ENCODE results near the gene VSIG2.

VSIG2 gene, protein sequence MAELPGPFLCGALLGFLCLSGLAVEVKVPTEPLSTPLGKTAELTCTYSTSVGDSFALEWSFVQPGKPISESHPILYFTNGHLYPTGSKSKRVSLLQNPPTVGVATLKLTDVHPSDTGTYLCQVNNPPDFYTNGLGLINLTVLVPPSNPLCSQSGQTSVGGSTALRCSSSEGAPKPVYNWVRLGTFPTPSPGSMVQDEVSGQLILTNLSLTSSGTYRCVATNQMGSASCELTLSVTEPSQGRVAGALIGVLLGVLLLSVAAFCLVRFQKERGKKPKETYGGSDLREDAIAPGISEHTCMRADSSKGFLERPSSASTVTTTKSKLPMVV

DNA sequence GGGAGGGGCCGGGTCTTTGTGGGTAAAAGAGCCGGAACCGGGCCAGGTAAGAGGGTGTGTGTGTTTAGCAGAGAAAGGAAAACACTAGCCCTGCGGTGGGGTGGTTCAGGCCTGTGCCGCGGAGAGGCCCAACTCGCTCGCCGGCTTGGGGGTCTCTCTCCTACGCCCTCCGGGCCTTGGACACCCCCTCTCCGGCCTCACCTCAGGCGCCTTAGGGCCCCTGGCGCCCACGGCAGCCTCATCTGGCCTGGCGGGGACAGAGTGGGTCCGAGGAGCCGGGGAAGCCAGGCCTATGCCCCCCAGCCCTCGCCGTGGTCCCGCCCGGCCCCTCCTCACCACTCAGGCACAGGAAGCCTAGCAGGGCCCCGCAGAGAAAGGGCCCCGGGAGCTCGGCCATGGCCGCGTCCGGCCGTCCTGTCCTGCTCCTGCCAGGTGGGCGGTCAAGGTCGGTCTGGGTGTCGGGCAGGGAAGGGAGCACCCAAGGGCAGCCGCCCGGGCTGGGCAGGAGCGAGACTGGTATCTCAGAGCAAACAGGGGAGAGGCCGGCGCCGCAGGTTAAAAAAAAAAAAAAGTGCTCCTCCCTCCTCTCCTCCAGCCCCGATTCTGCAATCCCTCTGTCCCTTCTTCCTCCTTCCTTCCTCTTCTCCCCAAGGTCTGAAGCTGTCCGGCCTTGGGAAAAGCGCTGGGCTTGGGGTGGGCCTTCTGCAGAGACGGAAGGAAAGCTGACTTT is at the start of gene VSIG2:
Gene VSIG2, minus strand, starts transcription at position 515 of the 730 bp plus-strand sequence. Its CDS starts 118 bp downstream, at position 397.
- Histone ChIP-seq H3K27ac (ENCODE audit: low read depth, low read length) (no peak within 1 kb of the TSS), H3K27me3 (ENCODE audit: control insufficient read depth in 1 of 2, insufficient read depth in 2 of 2, low read length in 2 of 2) (peaks cover 30 to 55% of the 10 kb centered on the region in 2 donors), H3K36me3 (ENCODE audit: insufficient read depth, low read length) (no peaks in the 10 kb centered on the region), H3K4me3 (ENCODE audit: low read depth in 1 of 2, low read length in 2 of 2) (no peak within 1 kb of the TSS), H3K9me3 (ENCODE audit: low read length) (no peaks in the 10 kb centered on the region), H3K4me1 (ENCODE audit: insufficient read depth, low read length) (no peaks in the 10 kb centered on the region), H3K9ac (ENCODE audit: low read length) (no peak within 1 kb of the TSS)

DNA sequence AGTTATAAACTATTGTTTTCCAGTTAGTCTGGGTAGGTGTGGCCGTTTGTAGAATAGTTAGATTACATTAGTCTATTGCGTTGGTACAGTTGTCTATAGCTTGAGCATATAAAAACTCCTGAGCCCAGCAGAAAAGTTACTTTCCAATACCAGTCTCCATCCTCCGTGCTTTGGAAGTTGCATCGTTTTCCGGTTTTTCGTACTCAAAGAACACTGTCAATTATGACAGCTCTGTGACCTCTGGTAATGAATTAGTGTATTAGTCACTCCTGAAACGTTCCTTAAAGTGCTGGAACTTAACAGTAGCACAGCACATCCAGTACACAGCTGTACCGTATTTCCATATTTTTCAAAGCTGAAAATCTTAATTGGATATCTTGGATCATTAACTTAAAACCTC is 49.0 kb upstream of the VSIG2 start:
- Histone ChIP-seq H3K4me3 (ENCODE audit: low read depth in 1 of 2, low read length in 2 of 2) (peak overlapping the region; percentile 87 to 93), H3K27ac (ENCODE audit: low read depth, low read length) (peak overlapping the region; percentile 100), H3K4me1 (ENCODE audit: insufficient read depth, low read length) (peaks cover 14% of the 10 kb centered on the region), H3K9me3 (ENCODE audit: low read length) (no peaks in the 10 kb centered on the region), H3K9ac (ENCODE audit: low read length) (peak overlapping the region; percentile 85), H3K27me3 (ENCODE audit: control insufficient read depth in 1 of 2, insufficient read depth in 2 of 2, low read length in 2 of 2) (no peaks in the 10 kb centered on the region), H3K36me3 (ENCODE audit: insufficient read depth, low read length) (no peaks in the 10 kb centered on the region)

DNA sequence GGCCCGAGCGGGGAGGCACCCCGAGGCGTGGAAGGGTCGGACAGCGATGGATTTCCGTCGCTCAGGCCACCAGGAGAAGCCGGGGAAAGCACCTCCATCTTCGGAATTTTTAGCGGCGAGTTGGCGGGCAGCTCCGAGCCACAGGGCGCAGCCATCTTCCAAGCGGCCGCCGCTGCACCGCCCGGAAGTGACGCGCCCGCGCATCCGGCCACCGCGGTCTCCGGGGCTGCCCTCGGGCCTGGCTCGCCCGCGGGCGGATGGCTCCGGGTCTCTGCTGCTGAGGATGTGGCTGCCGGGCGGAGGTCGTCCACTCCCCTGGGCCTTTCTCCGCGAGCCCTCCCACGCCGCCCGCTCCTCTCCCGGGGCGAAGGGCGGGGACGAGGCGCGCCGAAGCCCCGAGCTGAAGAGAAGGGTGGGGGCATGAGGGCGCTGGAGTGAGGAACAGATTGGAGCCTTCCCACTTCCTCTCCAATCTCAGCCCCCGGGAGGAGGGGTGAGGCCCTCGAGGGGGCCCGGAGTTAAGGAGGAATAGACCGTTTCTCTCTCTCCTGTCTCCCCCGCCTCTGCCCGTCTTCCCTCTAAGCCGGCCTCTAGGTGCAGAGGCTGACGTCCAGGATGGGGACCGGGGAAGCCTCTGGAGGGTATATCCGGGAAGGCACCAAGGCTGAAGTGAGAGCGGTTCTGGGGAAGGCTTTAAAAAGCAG is 48.3 kb upstream of the VSIG2 start, which contains the start of gene MSANTD2:
Gene MSANTD2, minus strand, starts transcription at position 181 of the 704 bp plus-strand sequence. Its CDS starts 26 bp downstream, at position 155.
- no peaks in the 10 kb centered on the region for H3K27me3 ChIP-seq (ENCODE audit: control insufficient read depth in 1 of 2, insufficient read depth in 2 of 2, low read length in 2 of 2)
- H3K9ac ChIP-seq (ENCODE audit: low read length), result peak within 1 kb of the TSS; percentile 85
- H3K36me3 ChIP-seq (ENCODE audit: insufficient read depth, low read length), result no peaks in the 10 kb centered on the region
- H3K9me3 ChIP-seq (ENCODE audit: low read length), result no peaks in the 10 kb centered on the region
- peak within 1 kb of the TSS; percentile 100 for H3K27ac ChIP-seq (ENCODE audit: low read depth, low read length)
- H3K4me1 ChIP-seq (ENCODE audit: insufficient read depth, low read length), result peaks cover 14% of the 10 kb centered on the region
- peak within 1 kb of the TSS; percentile 87 to 93 for H3K4me3 ChIP-seq (ENCODE audit: low read depth in 1 of 2, low read length in 2 of 2)

DNA sequence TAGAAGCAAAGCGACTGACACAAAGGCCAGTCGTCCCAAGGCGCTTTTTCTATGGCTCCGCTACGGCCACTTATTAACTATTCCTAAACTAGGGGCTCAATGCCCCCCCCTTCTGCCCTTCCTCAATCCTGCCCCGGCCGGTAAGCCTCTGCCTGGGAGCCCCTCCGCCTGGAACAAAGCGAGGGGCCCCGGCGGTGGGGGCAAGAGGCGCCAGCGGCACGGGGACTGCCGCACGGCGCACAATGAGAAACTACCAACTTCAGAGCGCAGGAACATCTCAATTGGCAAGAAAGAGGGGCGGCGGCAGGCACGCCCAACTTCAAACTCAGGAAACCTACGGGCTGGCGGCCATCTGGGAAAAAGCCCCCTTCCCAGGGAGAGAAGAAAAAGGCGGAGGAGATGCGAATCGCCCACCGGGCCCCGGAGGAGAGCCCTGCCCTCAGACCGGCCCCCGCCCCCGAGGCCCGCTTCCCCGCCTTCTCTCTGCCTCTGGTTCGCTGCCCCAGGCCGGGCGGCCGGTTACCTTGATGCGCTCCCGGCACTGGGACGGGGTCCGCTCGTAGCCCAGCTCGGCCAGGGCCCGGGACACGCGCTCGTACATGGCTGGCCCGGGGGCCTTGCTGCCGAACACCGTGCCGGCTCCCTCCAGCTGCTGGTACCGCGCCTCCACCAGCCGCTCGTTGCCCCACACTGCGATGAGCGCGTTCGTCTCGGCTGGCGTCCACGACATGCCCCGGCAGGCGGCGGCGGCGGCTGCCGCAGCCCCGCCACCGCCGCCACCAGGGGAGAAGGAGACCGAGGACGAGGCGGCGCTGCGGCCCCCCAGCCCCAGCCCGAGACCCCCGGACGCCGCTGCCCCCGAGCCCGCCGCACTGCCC is 47.5 kb upstream of the VSIG2 start:
- no peaks in the 10 kb centered on the region for H3K36me3 ChIP-seq (ENCODE audit: insufficient read depth, low read length)
- H3K4me3 ChIP-seq (ENCODE audit: low read depth in 1 of 2, low read length in 2 of 2), result peak overlapping the region; percentile 87 to 93
- peak overlapping the region; percentile 100 for H3K27ac ChIP-seq (ENCODE audit: low read depth, low read length)
- H3K4me1 ChIP-seq (ENCODE audit: insufficient read depth, low read length), result peaks cover 14% of the 10 kb centered on the region
- H3K9ac ChIP-seq (ENCODE audit: low read length), result peak overlapping the region; percentile 0
- no peaks in the 10 kb centered on the region for H3K27me3 ChIP-seq (ENCODE audit: control insufficient read depth in 1 of 2, insufficient read depth in 2 of 2, low read length in 2 of 2)
- no peaks in the 10 kb centered on the region for H3K9me3 ChIP-seq (ENCODE audit: low read length)

DNA sequence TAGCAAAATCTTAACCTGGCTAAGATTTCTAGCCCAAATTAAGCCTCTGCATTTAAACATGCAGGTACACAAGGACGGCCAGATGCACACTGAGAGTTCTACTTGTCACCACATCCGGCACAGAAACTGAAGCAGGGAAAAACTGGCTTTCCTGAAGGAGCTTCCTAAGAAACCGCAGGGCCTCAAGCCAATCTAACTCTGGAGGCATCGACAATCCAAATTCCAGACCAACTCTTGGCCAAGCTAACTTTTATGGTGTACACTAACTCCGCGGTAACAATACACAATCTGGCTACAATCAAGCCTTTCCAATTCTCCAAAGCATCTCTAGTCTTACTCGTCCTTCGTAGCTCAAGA is 46.9 kb upstream of the VSIG2 start:
- Histone ChIP-seq H3K9ac (ENCODE audit: low read length) (peak overlapping the region; percentile 0), H3K27me3 (ENCODE audit: control insufficient read depth in 1 of 2, insufficient read depth in 2 of 2, low read length in 2 of 2) (no peaks in the 10 kb centered on the region), H3K36me3 (ENCODE audit: insufficient read depth, low read length) (no peaks in the 10 kb centered on the region)

DNA sequence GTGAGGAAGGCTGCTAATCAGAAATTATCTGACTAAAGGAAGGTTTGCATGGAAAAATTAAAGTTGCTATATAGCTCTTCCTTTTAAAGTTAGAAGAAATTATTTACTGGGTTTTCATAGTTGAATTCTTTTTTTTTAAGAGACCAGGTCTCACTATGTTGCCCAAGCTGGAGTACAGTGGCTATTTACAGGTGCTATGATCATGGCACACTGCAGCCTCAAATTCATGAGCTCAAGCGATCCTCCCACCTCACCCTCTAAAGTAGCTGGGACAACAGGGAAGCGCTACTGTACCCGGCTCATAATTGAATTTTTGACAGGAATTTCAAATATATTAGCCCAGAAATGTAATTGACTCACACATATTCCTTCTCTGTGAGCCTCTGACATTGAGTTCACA is 44.3 kb upstream of the VSIG2 start:
- H3K4me1 ChIP-seq (ENCODE audit: insufficient read depth, low read length), result peaks cover 18% of the 10 kb centered on the region

More for the DNA sequence above, 46.9 kb upstream of the VSIG2 start:
- Histone ChIP-seq H3K27ac (ENCODE audit: low read depth, low read length) (peak overlapping the region; percentile 100), H3K4me1 (ENCODE audit: insufficient read depth, low read length) (peaks cover 14% of the 10 kb centered on the region), H3K4me3 (ENCODE audit: low read depth in 1 of 2, low read length in 2 of 2) (peak overlapping the region in 1 of 2 donors; percentile 87), H3K9me3 (ENCODE audit: low read length) (no peaks in the 10 kb centered on the region)

DNA sequence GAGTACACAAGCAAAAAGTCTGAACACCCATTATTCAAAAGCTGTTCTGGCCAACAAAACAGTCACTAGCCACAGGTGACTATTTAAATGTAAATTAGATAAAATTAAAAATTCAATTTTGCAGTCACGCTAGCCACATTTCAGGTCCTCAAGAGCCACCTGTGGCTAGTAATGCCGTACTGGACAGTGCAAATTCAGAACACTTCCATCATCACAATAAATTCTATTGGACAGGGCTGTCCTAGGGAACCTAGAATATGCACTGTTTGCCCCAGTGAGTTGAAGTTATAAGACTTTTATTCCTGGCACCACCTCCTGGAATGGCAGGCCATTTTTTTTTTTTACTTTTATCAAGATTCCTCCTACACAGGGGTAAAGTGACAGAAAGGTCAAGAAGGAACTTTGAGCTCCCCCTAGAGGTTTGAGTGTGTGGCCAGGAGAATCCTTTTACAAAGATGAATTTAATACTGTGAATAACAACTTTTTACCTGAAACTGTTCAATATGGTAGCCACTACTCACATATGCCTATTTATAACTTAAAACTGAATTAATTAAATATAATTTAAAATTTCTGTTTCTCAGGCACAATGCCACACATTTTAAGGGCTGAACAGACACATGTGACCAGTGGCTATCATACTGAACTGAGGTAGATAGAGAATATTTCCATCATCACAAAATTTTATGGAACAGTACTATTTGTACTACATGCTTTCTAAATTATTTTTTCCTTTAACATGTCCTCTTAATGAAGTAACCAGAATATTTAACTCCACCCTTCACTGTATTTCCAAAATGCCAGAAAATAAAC is 41.6 kb upstream of the VSIG2 start:
- Histone ChIP-seq H3K4me3 (ENCODE audit: low read depth in 1 of 2, low read length in 2 of 2) (no peak overlapping the region), H3K9me3 (ENCODE audit: low read length) (no peaks in the 10 kb centered on the region), H3K9ac (ENCODE audit: low read length) (no peak overlapping the region), H3K27ac (ENCODE audit: low read depth, low read length) (no peak overlapping the region), H3K4me1 (ENCODE audit: insufficient read depth, low read length) (peaks cover 11% of the 10 kb centered on the region), H3K36me3 (ENCODE audit: insufficient read depth, low read length) (no peaks in the 10 kb centered on the region), H3K27me3 (ENCODE audit: control insufficient read depth in 1 of 2, insufficient read depth in 2 of 2, low read length in 2 of 2) (no peaks in the 10 kb centered on the region)

More for the DNA sequence above, 44.3 kb upstream of the VSIG2 start:
- no peaks in the 10 kb centered on the region for H3K9me3 ChIP-seq (ENCODE audit: low read length)
- H3K27ac ChIP-seq (ENCODE audit: low read depth, low read length), result no peak overlapping the region
- H3K4me3 ChIP-seq (ENCODE audit: low read depth in 1 of 2, low read length in 2 of 2), result no peak overlapping the region
- H3K9ac ChIP-seq (ENCODE audit: low read length), result no peak overlapping the region
- H3K36me3 ChIP-seq (ENCODE audit: insufficient read depth, low read length), result no peaks in the 10 kb centered on the region
- H3K27me3 ChIP-seq (ENCODE audit: control insufficient read depth in 1 of 2, insufficient read depth in 2 of 2, low read length in 2 of 2), result no peaks in the 10 kb centered on the region

DNA sequence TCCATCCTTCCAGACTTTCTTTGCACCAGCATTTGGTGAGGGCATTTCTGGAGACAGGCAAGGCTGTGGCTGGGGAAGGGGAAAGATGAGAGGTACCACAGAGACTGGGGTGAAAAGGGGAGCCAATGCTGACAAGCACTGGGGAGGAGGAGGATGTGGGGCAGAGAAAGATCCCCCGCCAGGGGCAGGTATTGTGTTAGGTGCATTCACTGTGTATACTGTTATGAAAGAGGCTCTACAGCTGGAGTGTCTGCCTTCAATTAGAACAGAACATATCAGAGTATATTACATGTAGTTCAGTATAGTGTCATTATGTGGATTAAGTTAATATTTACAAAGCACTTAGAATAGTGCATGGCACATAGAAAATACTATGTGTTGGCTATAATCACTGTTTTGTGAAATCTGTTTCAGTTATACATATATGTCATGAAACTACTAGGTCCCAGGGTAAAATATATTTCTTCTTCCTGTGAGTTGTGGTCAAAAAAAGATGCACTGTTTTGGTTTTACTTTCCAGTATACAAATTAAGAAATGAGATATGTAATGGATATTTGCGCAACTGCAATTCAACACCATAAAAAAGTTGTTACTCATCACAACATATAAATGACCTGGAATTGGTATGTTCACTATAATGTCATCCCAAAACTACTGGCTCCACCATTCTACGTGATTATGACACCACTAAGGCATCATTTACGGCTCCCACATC is 39.7 kb upstream of the VSIG2 start:
- Histone ChIP-seq H3K27ac (ENCODE audit: low read depth, low read length) (no peak overlapping the region), H3K4me1 (ENCODE audit: insufficient read depth, low read length) (peaks cover 7% of the 10 kb centered on the region), H3K4me3 (ENCODE audit: low read depth in 1 of 2, low read length in 2 of 2) (no peak overlapping the region), H3K27me3 (ENCODE audit: control insufficient read depth in 1 of 2, insufficient read depth in 2 of 2, low read length in 2 of 2) (no peaks in the 10 kb centered on the region), H3K9ac (ENCODE audit: low read length) (no peak overlapping the region), H3K9me3 (ENCODE audit: low read length) (no peaks in the 10 kb centered on the region), H3K36me3 (ENCODE audit: insufficient read depth, low read length) (no peaks in the 10 kb centered on the region)

DNA sequence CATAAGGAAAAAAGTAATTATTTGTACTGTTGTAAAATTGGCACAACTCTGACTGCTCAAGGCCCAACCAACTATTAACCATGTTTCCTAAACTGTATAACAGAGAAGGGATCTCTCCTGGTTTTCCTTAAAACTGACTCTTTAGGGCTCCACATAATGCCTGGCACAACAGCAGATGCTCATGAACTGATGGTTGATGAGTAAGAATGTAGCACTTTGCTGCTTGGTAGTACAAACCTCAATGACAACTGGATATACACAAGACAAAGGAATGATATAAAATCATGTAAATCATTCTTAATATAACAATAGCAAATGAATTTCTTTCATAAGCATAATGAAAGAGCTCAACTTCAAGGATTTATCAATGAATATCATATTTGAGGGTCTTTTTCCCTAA is 36.5 kb upstream of the VSIG2 start:
- Histone ChIP-seq H3K9me3 (ENCODE audit: low read length) (no peaks in the 10 kb centered on the region), H3K4me3 (ENCODE audit: low read depth in 1 of 2, low read length in 2 of 2) (no peak overlapping the region), H3K27me3 (ENCODE audit: control insufficient read depth in 1 of 2, insufficient read depth in 2 of 2, low read length in 2 of 2) (no peaks in the 10 kb centered on the region), H3K27ac (ENCODE audit: low read depth, low read length) (no peak overlapping the region), H3K36me3 (ENCODE audit: insufficient read depth, low read length) (no peaks in the 10 kb centered on the region), H3K9ac (ENCODE audit: low read length) (no peak overlapping the region), H3K4me1 (ENCODE audit: insufficient read depth, low read length) (peaks cover 6% of the 10 kb centered on the region)

DNA sequence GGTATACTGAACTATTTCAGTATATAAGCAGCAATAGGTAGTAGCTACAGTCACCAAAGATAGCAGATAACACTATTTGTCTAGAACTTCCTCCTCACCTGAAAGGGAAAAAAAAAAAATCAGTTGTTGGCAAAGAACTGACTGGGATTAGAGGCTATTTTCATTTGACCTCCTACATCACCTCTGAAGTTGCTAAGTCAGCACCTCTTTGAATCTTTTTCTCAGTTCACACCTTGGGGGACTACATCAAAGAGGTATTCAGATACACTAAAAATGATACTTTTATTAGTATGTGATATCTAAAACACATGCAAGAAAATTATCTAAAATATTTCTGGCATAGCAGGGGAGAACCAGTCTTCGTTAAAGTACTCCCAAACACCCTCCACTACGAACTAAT is 32.0 kb upstream of the VSIG2 start:
- no peaks in the 10 kb centered on the region for H3K36me3 ChIP-seq (ENCODE audit: insufficient read depth, low read length)
- no peak overlapping the region for H3K9ac ChIP-seq (ENCODE audit: low read length)
- no peak overlapping the region for H3K27ac ChIP-seq (ENCODE audit: low read depth, low read length)
- H3K9me3 ChIP-seq (ENCODE audit: low read length), result no peaks in the 10 kb centered on the region
- no peaks in the 10 kb centered on the region for H3K4me1 ChIP-seq (ENCODE audit: insufficient read depth, low read length)
- no peak overlapping the region for H3K4me3 ChIP-seq (ENCODE audit: low read depth in 1 of 2, low read length in 2 of 2)
- H3K27me3 ChIP-seq (ENCODE audit: control insufficient read depth in 1 of 2, insufficient read depth in 2 of 2, low read length in 2 of 2), result no peaks in the 10 kb centered on the region
